Neural crest cell (in vitro differentiated cells): Measurements from ENCODE around the gene PRR7. TPM values are rescaled to one million over a fixed set of nuclear protein-coding genes. Genes with fewer than 3 reads are reported as not detected.

Experiments
- DNase-seq: peaks from one replicate; pipeline ENCODE4 v3.0.0; 2021; ENCODE audit warnings: low read depth, mixed read lengths, low spot score
- H3K27ac Mint-ChIP-seq: one replicate; pipeline ENCODE4 v1.8.0; 2021; ENCODE audit warnings: mild to moderate bottlenecking, mixed read lengths; ENCODE audit not compliant: unreplicated experiment
- H3K27me3 Mint-ChIP-seq: 2 replicates; pipeline ENCODE4 v1.8.0; 2021; ENCODE audit warnings: low read depth, mild to moderate bottlenecking, mixed read lengths
- H3K36me3 Mint-ChIP-seq: 2 replicates; pipeline ENCODE4 v1.8.0; 2021; ENCODE audit warnings: low read depth, mild to moderate bottlenecking, mixed read lengths
- H3K4me1 Mint-ChIP-seq: 2 replicates; pipeline ENCODE4 v1.8.0; 2021; ENCODE audit warnings: mixed read lengths
- H3K4me3 Mint-ChIP-seq: one replicate; pipeline ENCODE4 v1.8.0; 2021; ENCODE audit warnings: mild to moderate bottlenecking, mixed read lengths
- H3K9me3 Mint-ChIP-seq: 2 replicates; pipeline ENCODE4 v1.8.0; 2021; ENCODE audit warnings: mixed read lengths
- total RNA-seq: library from RNA; stranded (reverse); gene quantifications from 2 replicates; pipeline ENCODE4 v1.2.1, GENCODE V29; 2021
- TF ChIP-seq, protein P1 (sequence below): fragments of 200-600 bp; sonication (generic); conservative IDR thresholded peaks from 2 replicates; pipeline ENCODE4 v1.5.0; 2021; ENCODE audit warnings: antibody characterized with exemption, mild to moderate bottlenecking

PRR7 gene
- total RNA-seq, 1 donor from 2014 or later = 19.0 TPM

GRCh38 chr5:177403102-177403791 lies 43.4 kb upstream of the PRR7 start:
- Mint-ChIP-seq H3K9me3 (no peaks in the 10 kb centered on the region), H3K36me3 (no peaks in the 10 kb centered on the region), H3K4me1 (peaks cover 13% of the 10 kb centered on the region), H3K27ac (no peak overlapping the region), H3K27me3 (peaks cover 62% of the 10 kb centered on the region), H3K4me3 (peak overlapping the region; percentile 85)
- TF ChIP-seq, protein P1, sequence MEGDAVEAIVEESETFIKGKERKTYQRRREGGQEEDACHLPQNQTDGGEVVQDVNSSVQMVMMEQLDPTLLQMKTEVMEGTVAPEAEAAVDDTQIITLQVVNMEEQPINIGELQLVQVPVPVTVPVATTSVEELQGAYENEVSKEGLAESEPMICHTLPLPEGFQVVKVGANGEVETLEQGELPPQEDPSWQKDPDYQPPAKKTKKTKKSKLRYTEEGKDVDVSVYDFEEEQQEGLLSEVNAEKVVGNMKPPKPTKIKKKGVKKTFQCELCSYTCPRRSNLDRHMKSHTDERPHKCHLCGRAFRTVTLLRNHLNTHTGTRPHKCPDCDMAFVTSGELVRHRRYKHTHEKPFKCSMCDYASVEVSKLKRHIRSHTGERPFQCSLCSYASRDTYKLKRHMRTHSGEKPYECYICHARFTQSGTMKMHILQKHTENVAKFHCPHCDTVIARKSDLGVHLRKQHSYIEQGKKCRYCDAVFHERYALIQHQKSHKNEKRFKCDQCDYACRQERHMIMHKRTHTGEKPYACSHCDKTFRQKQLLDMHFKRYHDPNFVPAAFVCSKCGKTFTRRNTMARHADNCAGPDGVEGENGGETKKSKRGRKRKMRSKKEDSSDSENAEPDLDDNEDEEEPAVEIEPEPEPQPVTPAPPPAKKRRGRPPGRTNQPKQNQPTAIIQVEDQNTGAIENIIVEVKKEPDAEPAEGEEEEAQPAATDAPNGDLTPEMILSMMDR = no peak
- DNase-seq = peak; percentile 21

DNA sequence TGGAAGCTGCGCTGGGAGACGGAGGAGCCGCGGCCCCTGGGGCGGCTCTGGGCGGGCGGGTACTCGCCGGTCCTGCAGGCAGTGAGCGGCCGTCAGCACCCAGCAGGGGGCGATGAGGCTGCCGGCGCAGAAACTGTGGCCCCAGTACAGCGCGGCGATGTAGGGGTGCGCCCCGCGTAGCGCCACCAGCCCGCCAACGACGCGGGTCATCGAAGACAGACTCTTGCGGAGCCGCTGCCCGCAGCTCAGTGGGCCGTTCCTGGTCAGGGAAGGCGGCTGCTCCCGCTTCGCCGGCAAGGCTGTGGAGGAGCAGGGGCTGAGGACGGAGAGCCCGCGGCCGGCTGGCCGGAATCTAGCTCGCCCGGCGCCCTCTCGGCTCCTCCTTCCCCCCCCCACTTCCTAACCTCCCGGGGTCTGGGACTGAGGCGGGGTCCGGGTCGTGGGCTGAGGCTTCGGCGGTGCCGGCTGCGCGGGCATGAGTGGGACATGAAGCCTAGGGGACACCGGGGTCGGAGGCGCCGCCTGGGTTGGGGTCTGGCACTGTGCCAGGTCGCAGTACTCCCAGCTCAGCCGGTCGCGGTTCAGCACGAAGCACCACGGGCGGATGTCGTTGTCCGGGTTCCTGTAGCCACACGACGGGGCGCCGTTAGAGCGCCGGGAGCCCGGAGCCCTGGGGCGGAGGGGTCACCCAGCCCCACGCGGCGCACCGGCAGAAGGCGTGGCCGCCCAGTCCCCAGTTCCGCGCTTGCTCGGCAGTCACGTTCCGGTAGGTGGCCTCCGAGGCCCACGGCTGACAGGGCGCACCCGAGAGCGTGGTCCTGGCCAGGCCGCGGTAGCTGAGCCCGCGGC lies 42.6 kb upstream of the PRR7 start:
- H3K27me3 Mint-ChIP-seq = peaks cover 65% of the 10 kb centered on the region
- DNase-seq = peak; percentile 61
- H3K4me3 Mint-ChIP-seq = peak overlapping the region; percentile 47
- H3K9me3 Mint-ChIP-seq = no peaks in the 10 kb centered on the region
- no peak overlapping the region for H3K27ac Mint-ChIP-seq
- H3K36me3 Mint-ChIP-seq = no peaks in the 10 kb centered on the region
- peaks cover 13% of the 10 kb centered on the region for H3K4me1 Mint-ChIP-seq
- TF ChIP-seq, protein P1 = peak; percentile 77

DNA sequence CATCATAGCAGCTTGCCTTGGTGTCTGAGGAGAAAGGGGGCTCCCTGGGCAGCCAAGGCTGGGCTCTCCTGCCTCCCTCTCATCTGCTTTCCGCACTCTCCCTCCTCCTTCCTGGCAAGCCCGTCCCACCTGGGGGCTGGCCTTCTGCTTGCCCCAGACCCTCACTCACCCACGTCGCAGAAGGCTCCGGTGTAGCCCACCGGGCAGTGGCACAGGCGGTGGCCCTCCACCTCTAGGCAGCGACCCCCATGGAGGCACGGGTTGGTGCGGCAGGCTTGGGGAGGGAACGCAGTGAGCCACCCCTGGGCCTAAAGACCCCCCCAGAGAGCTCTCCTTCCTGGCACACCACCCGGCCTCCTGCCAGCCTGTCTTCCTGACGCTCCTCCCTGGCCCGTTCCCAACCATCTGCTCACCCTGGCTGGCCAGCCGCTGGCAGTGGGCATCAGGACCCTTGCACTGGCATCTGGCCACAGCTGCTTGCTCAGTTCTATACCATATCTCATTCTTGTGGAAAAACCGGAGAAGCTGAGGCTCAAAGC lies 41.9 kb upstream of the PRR7 start:
- Mint-ChIP-seq H3K9me3 (no peaks in the 10 kb centered on the region), H3K4me1 (peaks cover 13% of the 10 kb centered on the region), H3K27ac (no peak overlapping the region), H3K4me3 (peak overlapping the region; percentile 44), H3K36me3 (no peaks in the 10 kb centered on the region), H3K27me3 (peaks cover 68% of the 10 kb centered on the region)
- TF ChIP-seq, protein P1 = no peak
- no peak for DNase-seq

DNA sequence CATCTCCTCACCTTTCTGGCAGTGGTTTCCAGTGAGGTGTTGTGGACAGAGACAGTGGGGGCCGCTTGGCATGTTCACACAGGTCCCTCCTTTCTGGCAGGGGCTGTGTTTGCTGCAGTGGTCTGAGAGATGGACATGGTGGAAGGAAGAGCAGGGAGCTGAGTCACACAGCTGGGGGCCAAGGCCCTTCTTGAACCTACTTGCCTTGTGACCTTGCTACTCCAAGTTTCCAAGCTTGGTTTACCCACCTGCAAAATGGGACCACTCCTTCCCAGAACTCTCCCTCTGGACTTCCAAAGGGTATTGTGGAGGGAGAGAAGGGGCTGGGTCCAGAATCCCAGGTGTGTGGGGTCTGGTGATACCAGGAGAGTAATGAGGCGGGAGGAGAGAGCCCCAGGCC lies 41.3 kb upstream of the PRR7 start:
- H3K4me1 Mint-ChIP-seq = peaks cover 13% of the 10 kb centered on the region
- H3K36me3 Mint-ChIP-seq = no peaks in the 10 kb centered on the region
- DNase-seq = no peak
- peaks cover 68% of the 10 kb centered on the region for H3K27me3 Mint-ChIP-seq
- H3K27ac Mint-ChIP-seq = no peak overlapping the region
- H3K9me3 Mint-ChIP-seq = no peaks in the 10 kb centered on the region
- H3K4me3 Mint-ChIP-seq = no peak overlapping the region
- TF ChIP-seq, protein P1 = no peak

GRCh38 chr5:177405805-177406204 lies 40.8 kb upstream of the PRR7 start:
- TF ChIP-seq, protein P1 = no peak
- Mint-ChIP-seq H3K4me1 (peaks cover 13% of the 10 kb centered on the region), H3K27ac (no peak overlapping the region), H3K36me3 (no peaks in the 10 kb centered on the region), H3K9me3 (no peaks in the 10 kb centered on the region), H3K27me3 (peaks cover 68% of the 10 kb centered on the region), H3K4me3 (peak overlapping the region; percentile 31)
- no peak for DNase-seq
